CD4-positive, alpha-beta T cell (primary cell): Measurements from ENCODE around the gene ARID4B. TPM values are rescaled to one million over a fixed set of nuclear protein-coding genes. Genes with fewer than 3 reads are reported as not detected.

Experiments
- ATAC-seq: fragments of 200-7000 bp; cut with Tn5 transposase; one replicate; pipeline ENCODE4 v1.10.0; 2022; ENCODE audit warnings: mild to moderate bottlenecking; ENCODE audit not compliant: poor library complexity
- CTCF ChIA-PET: fragments of 350-600 bp; sonication (Branson Sonifier 250); formaldehyde crosslinking; loops from one replicate; lab custom pipeline; 2021; ENCODE audit warnings: antibody characterized with exemption, inconsistent platforms; lab: Charles Lee
- POLR2A ChIA-PET: fragments of 350-600 bp; sonication (Branson Sonifier 250); formaldehyde crosslinking; loops from one replicate; lab custom pipeline; 2021; ENCODE audit warnings: antibody characterized with exemption, inconsistent platforms; lab: Charles Lee
- DNase-seq, 14 experiments: peaks; one replicate each; pipeline ENCODE4 v3.0.0-alpha.2; 2013 to 2020; ENCODE audit warnings: mixed read lengths in 2 of 14
- H3K27ac ChIP-seq, 2 donors: one replicate each; pipeline versions ENCODE4 v1.5.1 to v1.7.0; 2013; ENCODE audit warnings: low read length in 2 of 2, low read depth in 1 of 2, mild to moderate bottlenecking in 1 of 2
- H3K27me3 ChIP-seq, 2 experiments: 1 replicate in 1 of 2; 2 replicates in 1 of 2; pipeline versions ENCODE4 v1.6.1 to v1.7.0; 2013; ENCODE audit warnings: low read length in 2 of 2, control low read depth in 1 of 2, mild to moderate bottlenecking in 1 of 2, moderate library complexity in 1 of 2; ENCODE audit not compliant: insufficient read depth in 2 of 2, control insufficient read depth in 1 of 2
- H3K36me3 ChIP-seq: one replicate; pipeline ENCODE4 v1.6.1; 2013; ENCODE audit warnings: low read length, control low read depth; ENCODE audit not compliant: insufficient read depth
- H3K4me1 ChIP-seq: one replicate; pipeline ENCODE4 v1.6.1; 2013; ENCODE audit warnings: low read length, control low read depth; ENCODE audit not compliant: insufficient read depth
- H3K4me3 ChIP-seq: one replicate; pipeline ENCODE4 v1.5.1; 2013; ENCODE audit warnings: mild to moderate bottlenecking, low read length, moderate library complexity
- H3K9me3 ChIP-seq, 2 experiments: 1 replicate in 1 of 2; 2 replicates in 1 of 2; pipeline versions ENCODE4 v1.6.1 to v1.7.0; 2013; ENCODE audit warnings: low read length in 2 of 2, mild to moderate bottlenecking in 2 of 2, control low read depth in 1 of 2, moderate library complexity in 1 of 2; ENCODE audit not compliant: control insufficient read depth in 1 of 2, insufficient read depth in 1 of 2
- H3K27ac Mint-ChIP-seq: one replicate; pipeline ENCODE4 v1.8.0; 2020; ENCODE audit warnings: mixed read lengths
- H3K27me3 Mint-ChIP-seq: one replicate; pipeline ENCODE4 v1.8.0; 2021; ENCODE audit warnings: mixed read lengths
- H3K36me3 Mint-ChIP-seq: one replicate; pipeline ENCODE4 v1.8.0; 2021; ENCODE audit warnings: low read depth, mixed read lengths
- H3K4me1 Mint-ChIP-seq: one replicate; pipeline ENCODE4 v1.8.0; 2021; ENCODE audit warnings: low read depth, mixed read lengths
- H3K4me3 Mint-ChIP-seq: one replicate; pipeline ENCODE4 v1.8.0; 2020; ENCODE audit warnings: mild to moderate bottlenecking, mixed read lengths
- H3K9me3 Mint-ChIP-seq: one replicate; pipeline ENCODE4 v1.8.0; 2020; ENCODE audit warnings: mixed read lengths
- intact Hi-C, 2 experiments: fragments of 100-400 bp; cut with DNase I in 1 of 2; cut with micrococcal nuclease in 1 of 2; formaldehyde crosslinking; loops; one replicate each; pipeline versions ENCODE4 v1.15.1 to v1.9.0; 2023 to 2025; cut with DNase I, micrococcal nuclease
- total RNA-seq, 174 experiments: library from RNA in 2 of 174; stranded (reverse) in 2 of 174; gene quantifications; one replicate each; pipeline ENCODE4 v1.2.3 and lab custom pipeline; 2021 to 2026
- TF ChIP-seq, protein P1 (sequence below): fragments of 200-600 bp; IDR thresholded peaks from one replicate; pipeline ENCODE4 v1.8.0; 2022; ENCODE audit warnings: antibody characterized with exemption, mild to moderate bottlenecking

ARID4B gene
- total RNA-seq, 2 experiments from 2014 or later, result 127 to 130 TPM

DNA sequence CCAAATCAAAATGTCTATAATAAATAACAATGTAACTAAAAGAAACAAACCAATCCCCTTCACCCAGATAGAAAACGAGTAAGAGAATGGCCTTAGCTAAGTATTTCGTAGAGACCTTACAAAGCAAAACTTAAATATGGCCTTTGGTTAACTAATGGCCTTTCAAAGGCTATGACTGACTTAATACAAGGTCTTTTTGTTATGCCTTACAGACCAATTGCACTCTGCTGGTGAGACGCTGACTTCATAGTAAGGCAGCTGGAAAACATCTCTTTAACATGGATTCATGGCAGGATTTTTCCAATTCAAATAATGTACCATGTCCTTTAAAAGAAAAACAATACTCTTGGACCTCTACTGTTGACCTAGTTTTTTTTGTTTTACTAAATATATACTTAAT lies 23.5 kb upstream of the ARID4B start:
- ChIA-PET CTCF (no interaction called here), POLR2A (no interaction called here)
- Mint-ChIP-seq H3K36me3 (peaks cover 5% of the 10 kb centered on the region), H3K27ac (no peak overlapping the region), H3K9me3 (no peaks in the 10 kb centered on the region), H3K4me1 (no peaks in the 10 kb centered on the region), H3K4me3 (no peak overlapping the region), H3K27me3 (no peaks in the 10 kb centered on the region)
- TF ChIP-seq, protein P1, sequence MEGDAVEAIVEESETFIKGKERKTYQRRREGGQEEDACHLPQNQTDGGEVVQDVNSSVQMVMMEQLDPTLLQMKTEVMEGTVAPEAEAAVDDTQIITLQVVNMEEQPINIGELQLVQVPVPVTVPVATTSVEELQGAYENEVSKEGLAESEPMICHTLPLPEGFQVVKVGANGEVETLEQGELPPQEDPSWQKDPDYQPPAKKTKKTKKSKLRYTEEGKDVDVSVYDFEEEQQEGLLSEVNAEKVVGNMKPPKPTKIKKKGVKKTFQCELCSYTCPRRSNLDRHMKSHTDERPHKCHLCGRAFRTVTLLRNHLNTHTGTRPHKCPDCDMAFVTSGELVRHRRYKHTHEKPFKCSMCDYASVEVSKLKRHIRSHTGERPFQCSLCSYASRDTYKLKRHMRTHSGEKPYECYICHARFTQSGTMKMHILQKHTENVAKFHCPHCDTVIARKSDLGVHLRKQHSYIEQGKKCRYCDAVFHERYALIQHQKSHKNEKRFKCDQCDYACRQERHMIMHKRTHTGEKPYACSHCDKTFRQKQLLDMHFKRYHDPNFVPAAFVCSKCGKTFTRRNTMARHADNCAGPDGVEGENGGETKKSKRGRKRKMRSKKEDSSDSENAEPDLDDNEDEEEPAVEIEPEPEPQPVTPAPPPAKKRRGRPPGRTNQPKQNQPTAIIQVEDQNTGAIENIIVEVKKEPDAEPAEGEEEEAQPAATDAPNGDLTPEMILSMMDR, result no peak
- Histone ChIP-seq H3K4me3 (no peak overlapping the region), H3K9me3 (no peaks in the 10 kb centered on the region), H3K27me3 (no peaks in the 10 kb centered on the region), H3K36me3 (no peaks in the 10 kb centered on the region), H3K4me1 (no peaks in the 10 kb centered on the region), H3K27ac (no peak overlapping the region)
- ATAC-seq, result no peak
- no peak for DNase-seq
- intact Hi-C loops, result no loop called here

DNA sequence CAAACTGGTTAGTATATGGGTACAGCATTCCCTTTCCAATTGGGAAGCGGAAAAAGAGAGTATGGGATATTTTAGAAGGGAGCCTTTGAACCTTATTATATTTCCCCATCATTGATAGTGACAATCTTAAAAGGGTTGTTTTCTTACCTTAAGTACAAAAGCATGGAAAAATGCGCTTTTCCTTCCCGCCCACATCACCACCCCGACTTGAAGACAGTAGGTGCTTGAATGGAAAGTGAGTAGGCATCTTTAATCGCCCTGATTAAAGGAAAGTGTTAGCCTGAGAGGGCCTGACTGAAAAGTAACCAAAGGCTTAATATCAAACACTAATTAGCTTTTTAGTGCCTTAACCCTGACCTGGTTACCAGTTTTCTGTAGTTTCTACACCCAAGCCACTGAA lies 15.7 kb upstream of the ARID4B start:
- TF ChIP-seq, protein P1, result no peak
- H3K27ac ChIP-seq, result no peak overlapping the region
- no peak overlapping the region for H3K4me3 Mint-ChIP-seq
- intact Hi-C loops, result no loop called here
- H3K36me3 ChIP-seq, result peaks cover 36% of the 10 kb centered on the region
- peaks cover 5% of the 10 kb centered on the region for H3K4me1 Mint-ChIP-seq
- no peaks in the 10 kb centered on the region for H3K27me3 ChIP-seq
- CTCF ChIA-PET, result no interaction called here
- H3K9me3 Mint-ChIP-seq, result no peaks in the 10 kb centered on the region
- no peak overlapping the region for H3K4me3 ChIP-seq
- peaks cover 52% of the 10 kb centered on the region for H3K36me3 Mint-ChIP-seq
- no peak for ATAC-seq
- no peak overlapping the region for H3K27ac Mint-ChIP-seq
- H3K4me1 ChIP-seq, result no peaks in the 10 kb centered on the region
- POLR2A ChIA-PET, result no interaction called here
- DNase-seq, result no peak
- H3K27me3 Mint-ChIP-seq, result no peaks in the 10 kb centered on the region
- no peaks in the 10 kb centered on the region for H3K9me3 ChIP-seq

DNA sequence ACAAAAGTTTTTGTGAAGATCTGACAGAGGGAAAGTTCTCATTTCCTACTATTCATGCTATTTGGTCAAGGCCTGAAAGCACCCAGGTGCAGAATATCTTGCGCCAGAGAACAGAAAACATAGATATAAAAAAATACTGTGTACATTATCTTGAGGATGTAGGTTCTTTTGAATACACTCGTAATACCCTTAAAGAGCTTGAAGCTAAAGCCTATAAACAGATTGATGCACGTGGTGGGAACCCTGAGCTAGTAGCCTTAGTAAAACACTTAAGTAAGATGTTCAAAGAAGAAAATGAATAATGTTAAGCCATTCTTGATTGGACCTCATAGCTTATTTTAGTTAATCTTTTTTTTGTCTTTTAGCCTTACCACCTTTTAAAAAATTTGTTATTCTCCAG lies 14.5 kb upstream of the ARID4B start:
- H3K4me3 ChIP-seq, result no peak overlapping the region
- H3K4me1 ChIP-seq, result peaks cover 6% of the 10 kb centered on the region
- Mint-ChIP-seq H3K4me1 (peaks cover 10% of the 10 kb centered on the region), H3K4me3 (no peak overlapping the region), H3K9me3 (no peaks in the 10 kb centered on the region), H3K36me3 (peaks cover 62% of the 10 kb centered on the region), H3K27ac (no peak overlapping the region), H3K27me3 (no peaks in the 10 kb centered on the region)
- ATAC-seq, result no peak
- peaks cover 46% of the 10 kb centered on the region for H3K36me3 ChIP-seq
- H3K27me3 ChIP-seq, result no peaks in the 10 kb centered on the region
- TF ChIP-seq, protein P1, result no peak
- no peaks in the 10 kb centered on the region for H3K9me3 ChIP-seq
- POLR2A ChIA-PET, result no interaction called here
- intact Hi-C loops, result no loop called here
- no peak overlapping the region for H3K27ac ChIP-seq
- CTCF ChIA-PET, result interaction anchor here (1.2 to 1.4 kb wide), 2 partner anchors 16 to 81 kb away, joined by 3 to 4 read pairs; no protein-coding TSS in a partner anchor
- no peak for DNase-seq
